Endothelial cell (in vitro differentiated cells): ENCODE data around the gene ARHGEF26. TPM values are rescaled to one million over a fixed set of nuclear protein-coding genes. Genes with fewer than 3 reads are reported as not detected.

ENCODE experiments used
- DNase-seq: peaks from one replicate; pipeline ENCODE4 v3.0.0; 2021; ENCODE audit warnings: low spot score
- H3K27ac Mint-ChIP-seq: one replicate; pipeline ENCODE4 v1.8.0; 2021; ENCODE audit warnings: mixed read lengths, inconsistent platforms; ENCODE audit not compliant: unreplicated experiment
- H3K27me3 Mint-ChIP-seq: one replicate; pipeline ENCODE4 v1.8.0; 2021; ENCODE audit warnings: mild to moderate bottlenecking, moderate library complexity, mixed read lengths, inconsistent platforms; ENCODE audit not compliant: unreplicated experiment
- H3K36me3 Mint-ChIP-seq: one replicate; pipeline ENCODE4 v1.8.0; 2021; ENCODE audit warnings: mild to moderate bottlenecking, low read depth, mixed read lengths, inconsistent platforms; ENCODE audit not compliant: unreplicated experiment
- H3K4me1 Mint-ChIP-seq: one replicate; pipeline ENCODE4 v1.8.0; 2021; ENCODE audit warnings: mild to moderate bottlenecking, mixed read lengths, inconsistent platforms; ENCODE audit not compliant: unreplicated experiment
- H3K4me3 Mint-ChIP-seq: one replicate; pipeline ENCODE4 v1.8.0; 2021; ENCODE audit warnings: mild to moderate bottlenecking, mixed read lengths, inconsistent platforms; ENCODE audit not compliant: unreplicated experiment
- H3K9me3 Mint-ChIP-seq: one replicate; pipeline ENCODE4 v1.8.0; 2021; ENCODE audit warnings: mixed read lengths, inconsistent platforms; ENCODE audit not compliant: unreplicated experiment
- CTCF ChIP-seq: fragments of 200-600 bp; sonication (generic); IDR thresholded peaks from one replicate; pipeline ENCODE4 v1.5.0; 2021; ENCODE audit warnings: antibody characterized with exemption; ENCODE audit not compliant: unreplicated experiment
- total RNA-seq: library from RNA; stranded (reverse); fragmentation: NEBNext Ultra II Directional; extraction: Animal tissue kit (Norgen Biotek cat#: 25700); gene quantifications from one replicate; pipeline ENCODE4 v1.2.1, GENCODE V29; 2021; ENCODE audit not compliant: unreplicated experiment

ARHGEF26 gene
- total RNA-seq, 1 donor from 2014 or later, result 22.9 TPM

DNA sequence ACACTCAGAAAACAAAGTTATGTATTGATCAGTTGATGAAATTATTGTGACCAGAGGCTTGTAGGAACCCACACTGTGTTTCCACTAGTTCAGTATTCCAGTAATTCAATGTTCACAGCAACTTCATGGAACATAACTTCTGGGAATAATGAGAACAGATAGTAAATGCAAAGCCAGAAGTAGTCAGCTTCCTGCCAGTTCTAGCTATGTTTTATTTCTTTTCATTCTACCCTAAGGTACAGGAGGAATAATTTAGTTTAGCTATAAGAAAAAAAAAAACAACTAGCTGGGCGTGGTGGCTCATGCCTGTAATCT lies 48.6 kb downstream of the ARHGEF26 start:
- Mint-ChIP-seq H3K4me3 (no peak overlapping the region), H3K27me3 (no peaks in the 10 kb centered on the region), H3K9me3 (no peaks in the 10 kb centered on the region), H3K36me3 (no peaks in the 10 kb centered on the region), H3K4me1 (no peaks in the 10 kb centered on the region), H3K27ac (no peak overlapping the region)
- no peak for DNase-seq
- no peak for TF ChIP-seq CTCF

DNA sequence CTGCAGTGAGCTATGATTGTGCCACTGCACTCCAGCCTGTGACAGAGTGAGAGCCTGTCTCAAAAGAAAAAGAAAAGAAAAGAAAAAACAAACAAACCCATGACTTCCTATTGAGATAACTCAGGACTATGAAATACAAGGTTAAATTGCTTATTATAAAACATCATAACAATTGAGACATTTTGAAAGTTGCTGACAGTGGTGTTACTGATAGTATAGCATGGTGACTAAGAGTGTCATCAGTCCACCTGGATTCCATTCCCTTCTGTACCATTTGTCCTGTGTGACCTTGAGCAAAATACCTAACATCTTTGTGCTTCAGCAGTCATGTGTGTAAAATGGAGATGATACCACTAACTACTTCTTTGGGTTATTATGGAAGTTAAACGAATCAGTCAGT lies 49.1 kb downstream of the ARHGEF26 start:
- no peak overlapping the region for H3K27ac Mint-ChIP-seq
- no peak for TF ChIP-seq CTCF
- H3K27me3 Mint-ChIP-seq, result no peaks in the 10 kb centered on the region
- no peaks in the 10 kb centered on the region for H3K4me1 Mint-ChIP-seq
- H3K9me3 Mint-ChIP-seq, result no peaks in the 10 kb centered on the region
- no peaks in the 10 kb centered on the region for H3K36me3 Mint-ChIP-seq
- no peak for DNase-seq
- no peak overlapping the region for H3K4me3 Mint-ChIP-seq

DNA sequence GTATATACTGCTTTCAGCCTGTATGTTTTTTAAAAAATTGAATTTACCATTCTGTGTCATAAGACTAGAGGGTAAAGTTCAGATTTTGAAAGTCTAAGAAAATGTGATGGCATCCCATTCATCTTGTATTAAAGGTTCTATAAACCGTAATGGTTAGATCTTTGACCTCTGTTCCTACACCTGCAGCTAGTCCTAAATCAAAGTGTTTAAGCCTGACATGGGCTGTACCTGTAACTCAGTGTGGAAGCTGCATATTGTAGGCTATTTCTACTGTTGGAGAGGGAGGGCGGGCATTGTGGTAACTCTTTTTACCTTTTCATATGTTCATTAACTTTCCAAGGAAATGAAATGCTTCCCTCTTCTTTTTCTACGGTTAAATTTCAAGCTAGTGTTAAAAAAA lies 53.9 kb downstream of the ARHGEF26 start:
- Mint-ChIP-seq H3K27ac (no peak overlapping the region), H3K27me3 (no peaks in the 10 kb centered on the region), H3K4me3 (no peak overlapping the region), H3K4me1 (peaks cover 2% of the 10 kb centered on the region), H3K9me3 (no peaks in the 10 kb centered on the region), H3K36me3 (no peaks in the 10 kb centered on the region)
- DNase-seq, result no peak
- no peak for TF ChIP-seq CTCF

DNA sequence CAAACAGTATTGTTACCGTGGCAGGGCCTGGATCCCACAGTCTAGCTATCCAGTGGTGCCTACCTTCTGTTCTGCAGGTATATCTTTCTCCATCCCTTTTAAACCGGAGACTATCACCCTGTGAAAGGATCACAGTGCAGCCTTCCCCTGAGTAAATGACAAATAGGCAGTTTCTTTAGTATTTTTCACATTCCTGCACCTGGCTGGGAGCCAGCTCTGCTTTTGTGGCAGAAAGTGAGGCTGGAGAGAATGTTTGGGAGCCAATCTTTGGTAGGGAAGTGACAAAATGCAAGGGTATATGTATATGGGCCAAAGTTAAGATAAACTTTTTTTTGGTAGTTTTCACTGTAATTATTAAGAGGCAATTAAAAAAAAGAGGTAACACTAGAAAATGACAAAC lies 54.8 kb downstream of the ARHGEF26 start:
- Mint-ChIP-seq H3K9me3 (no peaks in the 10 kb centered on the region), H3K27ac (no peak overlapping the region), H3K4me1 (peaks cover 2% of the 10 kb centered on the region), H3K4me3 (no peak overlapping the region), H3K36me3 (no peaks in the 10 kb centered on the region), H3K27me3 (no peaks in the 10 kb centered on the region)
- no peak for DNase-seq
- no peak for TF ChIP-seq CTCF

DNA sequence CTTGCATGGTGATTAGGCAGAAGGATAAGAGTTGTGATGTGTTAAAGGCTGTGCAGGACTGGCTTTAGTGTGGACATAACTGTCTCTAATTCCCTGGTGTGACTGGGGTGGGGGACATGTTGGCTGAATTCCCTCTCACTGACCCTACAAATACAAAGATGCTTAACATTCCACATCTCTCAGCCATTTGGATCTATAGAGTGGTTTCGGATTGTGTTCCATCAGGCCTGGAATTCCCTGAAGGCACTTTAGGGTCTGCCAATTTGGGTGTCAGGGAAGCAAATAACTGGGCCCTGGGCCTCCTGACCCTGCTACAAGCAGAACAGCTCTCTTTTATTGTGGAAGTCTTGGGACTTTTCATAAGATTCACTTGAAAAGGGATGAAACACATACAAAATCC lies 56.2 kb downstream of the ARHGEF26 start:
- no peak overlapping the region for H3K27ac Mint-ChIP-seq
- peaks cover 2% of the 10 kb centered on the region for H3K4me1 Mint-ChIP-seq
- DNase-seq, result no peak
- no peak overlapping the region for H3K4me3 Mint-ChIP-seq
- no peaks in the 10 kb centered on the region for H3K36me3 Mint-ChIP-seq
- no peaks in the 10 kb centered on the region for H3K27me3 Mint-ChIP-seq
- no peaks in the 10 kb centered on the region for H3K9me3 Mint-ChIP-seq
- no peak for TF ChIP-seq CTCF
